Prostate gland (tissue), 2 donors: ENCODE data around the gene UBFD1. TPM values are rescaled to one million over a fixed set of nuclear protein-coding genes. Genes with fewer than 3 reads are reported as not detected.

Experiments
- DNase-seq: peaks from one replicate; pipeline ENCODE4 v3.0.0-alpha.2; 2019; ENCODE audit warnings: low spot score
- H3K27ac ChIP-seq, 2 donors: fragments of 200-600 bp; sonication (generic); 2 replicates each; pipeline ENCODE4 v1.5.1; 2017 to 2019
- H3K27me3 ChIP-seq: fragments of 200-600 bp; sonication (generic); replicated peaks from 2 replicates; pipeline ENCODE4 v1.5.1; 2019; ENCODE audit not compliant: insufficient read depth
- H3K36me3 ChIP-seq, 2 donors: fragments of 200-600 bp; sonication (generic); 1 replicate in 1 of 2; 2 replicates in 1 of 2; pipeline versions ENCODE4 v1.5.1 to v1.8.1; 2017 to 2019
- H3K4me1 ChIP-seq: fragments of 200-600 bp; sonication (generic); replicated peaks from 2 replicates; pipeline ENCODE4 v1.5.1; 2019
- H3K4me3 ChIP-seq, 2 donors: fragments of 200-600 bp; sonication (generic); 2 replicates each; pipeline ENCODE4 v1.5.1; 2017 to 2019
- H3K9me3 ChIP-seq: fragments of 200-600 bp; sonication (generic); 2 replicates; pipeline ENCODE4 v1.5.1; 2017
- POLR2A ChIP-seq: fragments of 450-650 bp; IDR thresholded peaks from one replicate; pipeline ENCODE4 v1.6.1; 2016; ENCODE audit warnings: antibody characterized with exemption, mild to moderate bottlenecking
- POLR2AphosphoS5 ChIP-seq: sonication (generic); formaldehyde crosslinking; IDR thresholded peaks from one replicate; pipeline ENCODE4 v1.6.1; 2017; ENCODE audit warnings: antibody characterized with exemption
- WGBS: methylation state at CpG from one replicate; pipeline ENCODE4 v1.1.5; 2018; 5-methylcytosine and 5-hydroxymethylcytosine counted together
- intact Hi-C: fragments of 100-400 bp; cut with DNase I; formaldehyde crosslinking; loops from one replicate; pipeline ENCODE4 v1.14.2; 2022
- total RNA-seq, 2 donors: library from RNA; depleted of rRNA; stranded (reverse); fragments of >200 nt; gene quantifications; one replicate each; pipeline ENCODE4 v1.1.0, GENCODE V29; 2016
- TF ChIP-seq, protein P1 (sequence below), 4 experiments: fragments of 200-600 bp in 2 of 4; fragments of 450-650 bp in 2 of 4; sonication (generic) in 2 of 4; IDR thresholded peaks; 1 replicate in 3 of 4; 2 replicates in 1 of 4; pipeline ENCODE4 v1.5.1; 2016 to 2019; ENCODE audit warnings: antibody characterized with exemption in 4 of 4, mild to moderate bottlenecking in 2 of 4, moderate library complexity in 2 of 4

UBFD1 gene, protein sequence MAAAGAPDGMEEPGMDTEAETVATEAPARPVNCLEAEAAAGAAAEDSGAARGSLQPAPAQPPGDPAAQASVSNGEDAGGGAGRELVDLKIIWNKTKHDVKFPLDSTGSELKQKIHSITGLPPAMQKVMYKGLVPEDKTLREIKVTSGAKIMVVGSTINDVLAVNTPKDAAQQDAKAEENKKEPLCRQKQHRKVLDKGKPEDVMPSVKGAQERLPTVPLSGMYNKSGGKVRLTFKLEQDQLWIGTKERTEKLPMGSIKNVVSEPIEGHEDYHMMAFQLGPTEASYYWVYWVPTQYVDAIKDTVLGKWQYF
- total RNA-seq, result 100 to 1,000 TPM in 1 of 2 donors, 10 to 100 TPM in 1; 92.2 to 218 TPM

DNA sequence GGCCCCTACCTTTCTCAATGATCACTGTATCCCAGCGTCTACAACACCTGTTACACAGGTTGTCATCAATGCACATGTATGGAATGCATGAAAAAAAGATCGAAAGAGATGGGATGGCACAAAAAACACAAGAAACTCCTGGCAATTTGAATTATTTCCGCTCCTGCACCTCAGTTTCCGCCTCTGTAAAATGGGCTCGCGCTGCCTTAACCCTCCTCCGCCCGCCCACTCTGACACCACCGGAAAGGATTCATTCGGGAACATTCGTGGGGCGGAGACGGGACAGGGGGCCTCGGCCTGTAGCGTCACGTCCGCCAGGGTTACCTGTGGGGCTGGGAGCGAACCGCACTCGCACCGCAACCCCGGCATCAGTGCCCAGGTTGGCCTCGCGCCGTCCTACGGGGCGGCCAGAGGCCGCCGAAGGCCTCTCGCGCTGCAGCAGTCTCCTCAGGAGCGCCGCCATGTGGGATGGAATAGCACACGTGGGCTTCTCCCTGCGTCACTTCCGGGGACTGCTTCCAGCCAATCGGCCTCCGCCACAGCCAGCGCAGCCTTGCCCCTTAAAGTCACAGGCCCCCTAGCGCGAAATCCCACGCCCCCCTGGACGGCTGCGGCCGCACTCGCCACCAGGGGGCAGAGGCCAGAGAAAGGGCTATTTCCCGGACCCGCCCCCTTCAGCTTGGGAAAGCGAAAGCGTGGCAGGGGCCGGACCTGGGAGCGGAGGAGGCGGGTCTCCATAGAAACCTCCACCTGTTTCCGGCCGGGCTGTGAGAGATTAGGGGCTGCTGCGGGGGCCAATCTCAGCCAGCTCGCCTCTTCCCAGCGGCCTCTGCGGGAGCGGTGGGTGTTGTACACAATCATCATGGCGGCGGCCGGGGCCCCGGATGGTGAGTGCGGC, at the start of gene UBFD1, which contains the start of gene EARS2:
UBFD1 (plus strand) TSS at position 847 of the 898 bp plus-strand sequence; CDS start at position 863, 16 bp downstream.
EARS2 (minus strand) TSS at position 470 of the 898 bp plus-strand sequence; CDS start at position 463, 7 bp downstream.
- TF ChIP-seq POLR2AphosphoS5, result peak; percentile 96
- TF ChIP-seq, protein P1, sequence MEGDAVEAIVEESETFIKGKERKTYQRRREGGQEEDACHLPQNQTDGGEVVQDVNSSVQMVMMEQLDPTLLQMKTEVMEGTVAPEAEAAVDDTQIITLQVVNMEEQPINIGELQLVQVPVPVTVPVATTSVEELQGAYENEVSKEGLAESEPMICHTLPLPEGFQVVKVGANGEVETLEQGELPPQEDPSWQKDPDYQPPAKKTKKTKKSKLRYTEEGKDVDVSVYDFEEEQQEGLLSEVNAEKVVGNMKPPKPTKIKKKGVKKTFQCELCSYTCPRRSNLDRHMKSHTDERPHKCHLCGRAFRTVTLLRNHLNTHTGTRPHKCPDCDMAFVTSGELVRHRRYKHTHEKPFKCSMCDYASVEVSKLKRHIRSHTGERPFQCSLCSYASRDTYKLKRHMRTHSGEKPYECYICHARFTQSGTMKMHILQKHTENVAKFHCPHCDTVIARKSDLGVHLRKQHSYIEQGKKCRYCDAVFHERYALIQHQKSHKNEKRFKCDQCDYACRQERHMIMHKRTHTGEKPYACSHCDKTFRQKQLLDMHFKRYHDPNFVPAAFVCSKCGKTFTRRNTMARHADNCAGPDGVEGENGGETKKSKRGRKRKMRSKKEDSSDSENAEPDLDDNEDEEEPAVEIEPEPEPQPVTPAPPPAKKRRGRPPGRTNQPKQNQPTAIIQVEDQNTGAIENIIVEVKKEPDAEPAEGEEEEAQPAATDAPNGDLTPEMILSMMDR (IDR thresholded peaks at IDR 0.05), result peak; percentile 73 to 99 (median 98)
- TF ChIP-seq POLR2A, result peak; percentile 53
- Histone ChIP-seq H3K36me3 (peaks cover 1 to 8% of the 10 kb centered on the region in 2 donors), H3K4me3 (peak within 1 kb of the TSS; percentile 68 to 99), H3K27ac (peak within 1 kb of the TSS; percentile 83 to 89), H3K9me3 (no peaks in the 10 kb centered on the region), H3K27me3 (no peaks in the 10 kb centered on the region), H3K4me1 (no peaks in the 10 kb centered on the region)
- WGBS, result 2% methylated on average over 65 of the region's 65 CpGs
- intact Hi-C loops, result loop anchor here (5.0 kb wide), 1 partner anchor 50 kb away; no protein-coding TSS in a partner anchor
- DNase-seq, result peak; percentile 97

DNA sequence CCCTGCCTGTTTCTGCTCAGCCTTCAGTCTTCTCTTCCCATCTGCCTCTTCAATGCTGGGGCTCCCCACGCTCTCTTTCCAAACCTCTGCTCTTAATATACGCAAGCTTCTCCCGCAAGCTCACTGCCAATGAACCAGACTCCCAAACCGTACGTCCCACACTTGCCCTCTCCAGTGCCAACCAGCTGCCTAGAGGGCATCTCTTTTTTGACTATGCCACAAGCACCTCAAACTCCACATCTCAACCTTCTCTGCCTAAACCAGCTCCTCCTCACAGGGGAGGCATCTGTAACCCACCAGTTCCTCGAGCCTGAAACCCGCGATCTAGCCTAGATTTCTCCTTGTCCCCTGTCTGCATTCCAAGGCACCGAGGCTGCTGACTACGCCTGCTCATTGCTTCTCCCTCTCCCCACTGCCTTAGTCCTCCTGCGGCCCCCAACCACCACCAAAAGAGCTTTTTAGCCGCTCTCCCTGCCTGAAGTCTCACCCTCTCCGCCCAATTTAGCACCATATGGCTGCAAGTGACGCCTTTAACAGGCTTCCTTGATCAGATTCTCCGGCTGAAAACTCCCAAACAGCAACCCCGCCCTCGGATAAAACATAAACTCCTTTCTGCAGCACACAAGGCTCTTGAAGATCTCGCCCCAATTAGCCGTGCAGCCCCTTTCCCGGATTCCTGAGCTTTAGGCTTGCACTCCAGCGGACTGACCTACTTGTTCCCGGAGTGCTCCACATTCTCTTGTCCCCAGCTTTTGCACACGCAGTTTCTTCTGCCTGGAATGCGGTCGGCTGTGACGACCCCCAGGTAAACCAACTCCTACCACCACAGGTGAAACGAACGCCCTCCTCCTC, 48.7 kb upstream of the UBFD1 start:
- peak overlapping the region; percentile 83 to 86 for H3K27ac ChIP-seq
- no peaks in the 10 kb centered on the region for H3K9me3 ChIP-seq
- TF ChIP-seq, protein P1 (IDR thresholded peaks at IDR 0.05), result no peak
- TF ChIP-seq POLR2AphosphoS5 (peak; percentile 3), POLR2A (no peak)
- no peaks in the 10 kb centered on the region for H3K27me3 ChIP-seq
- intact Hi-C loops, result loop anchor here (5.0 kb wide), 1 partner anchor 48 kb away; the partner anchor contains the start of genes EARS2 and UBFD1
- H3K36me3 ChIP-seq, result no peaks in the 10 kb centered on the region
- H3K4me3 ChIP-seq, result peak overlapping the region; percentile 80 to 97
- WGBS, result 9% methylated on average over 28 of the region's 28 CpGs
- H3K4me1 ChIP-seq, result peaks cover 7% of the 10 kb centered on the region
- no peak for DNase-seq

DNA sequence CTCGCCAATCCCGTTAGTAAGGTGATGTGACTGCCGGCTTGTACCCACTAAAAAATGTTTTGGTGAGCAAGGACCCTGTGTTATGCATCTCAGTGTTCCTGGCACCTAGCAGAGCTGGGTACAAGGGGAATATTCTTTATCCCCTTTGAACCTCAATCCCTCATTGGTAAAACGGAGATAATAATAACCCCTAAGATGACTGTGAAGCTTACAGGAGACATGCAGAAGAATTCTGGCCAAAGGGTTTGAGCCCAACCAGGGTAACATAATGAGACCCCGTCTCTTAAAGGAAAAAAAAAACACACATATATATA, 48.1 kb upstream of the UBFD1 start:
- peak overlapping the region; percentile 83 to 86 for H3K27ac ChIP-seq
- H3K4me3 ChIP-seq, result peak overlapping the region; percentile 80 to 97

DNA sequence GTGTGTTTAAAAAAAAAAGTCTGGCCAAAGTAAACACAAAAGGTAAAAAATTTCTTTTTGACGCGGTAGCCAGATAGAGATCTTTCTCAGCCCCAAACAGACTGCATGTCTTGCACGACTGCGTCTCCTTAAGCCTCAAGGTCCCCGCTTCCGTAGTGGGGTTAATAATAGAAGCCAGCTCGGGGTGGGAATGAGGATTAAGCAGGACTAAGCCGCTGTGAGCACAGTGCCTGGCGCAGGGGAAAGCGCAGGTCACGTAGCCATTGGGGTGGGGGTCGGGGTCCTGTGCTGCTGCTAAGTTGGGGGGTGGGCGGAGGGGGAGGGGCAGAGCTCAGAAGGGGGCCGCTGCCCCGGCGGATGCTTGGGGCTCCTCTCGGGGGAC, 47.8 kb upstream of the UBFD1 start:
- DNase-seq, result no peak
- H3K27ac ChIP-seq, result peak overlapping the region; percentile 83 to 86
- H3K4me3 ChIP-seq, result peak overlapping the region; percentile 80 to 97
- TF ChIP-seq, protein P1 (IDR thresholded peaks at IDR 0.05), result no peak
- no peak for TF ChIP-seq POLR2A
- no peak for TF ChIP-seq POLR2AphosphoS5
- H3K36me3 ChIP-seq, result no peaks in the 10 kb centered on the region
- no peaks in the 10 kb centered on the region for H3K27me3 ChIP-seq
- intact Hi-C loops, result loop anchor here (5.0 kb wide), 1 partner anchor 48 kb away; the partner anchor contains the start of genes EARS2 and UBFD1
- WGBS, result 0% methylated on average over 17 of the region's 17 CpGs
- H3K4me1 ChIP-seq, result peaks cover 7% of the 10 kb centered on the region
- no peaks in the 10 kb centered on the region for H3K9me3 ChIP-seq

More for the DNA sequence above, 48.1 kb upstream of the UBFD1 start:
- Histone ChIP-seq H3K9me3 (no peaks in the 10 kb centered on the region), H3K27me3 (no peaks in the 10 kb centered on the region), H3K36me3 (no peaks in the 10 kb centered on the region), H3K4me1 (peaks cover 7% of the 10 kb centered on the region)
- 2% methylated on average over 5 of the region's 5 CpGs for WGBS
- DNase-seq, result no peak
- no peak for TF ChIP-seq POLR2AphosphoS5
- TF ChIP-seq, protein P1 (IDR thresholded peaks at IDR 0.05), result no peak
- no peak for TF ChIP-seq POLR2A
- intact Hi-C loops, result loop anchor here (5.0 kb wide), 1 partner anchor 48 kb away; the partner anchor contains the start of genes EARS2 and UBFD1
